ENCODE results near the gene LRFN2. TPM values are rescaled to one million over a fixed set of nuclear protein-coding genes. Genes with fewer than 3 reads are reported as not detected.

Gene LRFN2
- total and polyA plus RNA-seq, 2 experiments from 2014 or later: 0.29 to 2.5 TPM

GRCh38 chr6:40606981-40607380 lies 19.8 kb upstream of the LRFN2 start:
- no peak for DNase-seq (ENCODE audit: low spot score)
- Histone ChIP-seq H3K4me3 (no peak overlapping the region), H3K4me2 (no peak overlapping the region), H3K27me3 (ENCODE audit: insufficient read depth) (no peaks in the 10 kb centered on the region), H4K20me1 (replicated peaks; ENCODE audit: insufficient read depth) (no peaks in the 10 kb centered on the region), H3K79me2 (replicated peaks; ENCODE audit: insufficient read depth) (no peaks in the 10 kb centered on the region), H2AFZ (no peak overlapping the region), H3K9me2 (ENCODE audit: insufficient read depth) (no peaks in the 10 kb centered on the region), H3K4me1 (ENCODE audit: insufficient read depth) (no peaks in the 10 kb centered on the region), H3K36me3 (ENCODE audit: insufficient read depth) (no peaks in the 10 kb centered on the region), H3K27ac (ENCODE audit: low read depth) (no peak overlapping the region), H3F3A (replicated peaks; ENCODE audit: low read depth) (no peaks in the 10 kb centered on the region)
- H3K9me3 Mint-ChIP-seq: no peaks in the 10 kb centered on the region
- no peak for TF ChIP-seq CTCF (conservative IDR thresholded peaks at IDR 0.05; ENCODE audit: low read depth in 2 of 2)
- TF ChIP-seq JUNB (IDR thresholded peaks at IDR 0.05; ENCODE audit: unreplicated experiment): no peak
- no peak for TF ChIP-seq ZNF331 (CRISPR knock-in tag; IDR thresholded peaks at IDR 0.05; ENCODE audit: low read depth)
- no peak for TF ChIP-seq EZH2phosphoT487 (IDR thresholded peaks at IDR 0.05; ENCODE audit: unreplicated experiment)
- no peak for TF ChIP-seq ETS1 (IDR thresholded peaks at IDR 0.05)
- no peak overlapping the region for H3K27ac Mint-ChIP-seq
- ATAC-seq: no peak
- no peaks in the 10 kb centered on the region for H3K27me3 Mint-ChIP-seq (ENCODE audit: insufficient read depth, low read depth, poor library complexity)
- no peak overlapping the region for H3K4me3 Mint-ChIP-seq
- H3K4me1 Mint-ChIP-seq: no peaks in the 10 kb centered on the region; the same call in 1 of the 3 replicates
- no peaks in the 10 kb centered on the region for H3K36me3 Mint-ChIP-seq (ENCODE audit: low read depth)

- no peak for TF ChIP-seq ETS1 (IDR thresholded peaks at IDR 0.05)
- no peak for TF ChIP-seq STAT1 (IDR thresholded peaks at IDR 0.05; ENCODE audit: unreplicated experiment)
- Histone ChIP-seq H3F3A (replicated peaks; ENCODE audit: low read depth) (no peaks in the 10 kb centered on the region), H4K20me1 (replicated peaks; ENCODE audit: insufficient read depth) (no peaks in the 10 kb centered on the region), H2AFZ (no peak overlapping the region), H3K27me3 (ENCODE audit: insufficient read depth) (no peaks in the 10 kb centered on the region), H3K4me2 (no peak overlapping the region), H3K79me2 (replicated peaks; ENCODE audit: insufficient read depth) (no peaks in the 10 kb centered on the region), H3K4me1 (ENCODE audit: insufficient read depth) (no peaks in the 10 kb centered on the region), H3K36me3 (ENCODE audit: insufficient read depth) (no peaks in the 10 kb centered on the region), H3K27ac (ENCODE audit: low read depth) (no peak overlapping the region), H3K9me2 (ENCODE audit: insufficient read depth) (peaks cover 2% of the 10 kb centered on the region; the same call in 1 of the 2 replicates), H3K4me3 (no peak overlapping the region)
- no peaks in the 10 kb centered on the region; the same call in 1 of the 3 replicates for H3K4me1 Mint-ChIP-seq
- no peak for DNase-seq (ENCODE audit: low spot score)
- ATAC-seq: no peak
- no peaks in the 10 kb centered on the region for H3K36me3 Mint-ChIP-seq (ENCODE audit: low read depth)
- H3K27me3 Mint-ChIP-seq (ENCODE audit: insufficient read depth, low read depth, poor library complexity): no peaks in the 10 kb centered on the region
- H3K4me3 Mint-ChIP-seq: no peak overlapping the region
- no peak overlapping the region for H3K27ac Mint-ChIP-seq
- no peaks in the 10 kb centered on the region for H3K9me3 Mint-ChIP-seq
Observed at GRCh38 chr6:40606526-40606925, 19.4 kb upstream of the LRFN2 start.

- H3K4me3 Mint-ChIP-seq: no peak overlapping the region
- no peaks in the 10 kb centered on the region for H3K79me2 ChIP-seq (replicated peaks; ENCODE audit: insufficient read depth)
- no peak overlapping the region for H3K4me2 ChIP-seq
- no peaks in the 10 kb centered on the region; the same call in 1 of the 3 replicates for H3K4me1 Mint-ChIP-seq
- no peaks in the 10 kb centered on the region for H4K20me1 ChIP-seq (replicated peaks; ENCODE audit: insufficient read depth)
- no peaks in the 10 kb centered on the region for H3K36me3 ChIP-seq (ENCODE audit: insufficient read depth)
- H3K36me3 Mint-ChIP-seq (ENCODE audit: low read depth): no peaks in the 10 kb centered on the region
- DNase-seq (ENCODE audit: low spot score): no peak
- H3K27ac Mint-ChIP-seq: no peak overlapping the region
- H3K27me3 ChIP-seq (ENCODE audit: insufficient read depth): no peaks in the 10 kb centered on the region
- H3K9me2 ChIP-seq (ENCODE audit: insufficient read depth): peaks cover 7% of the 10 kb centered on the region; the same call in 1 of the 2 replicates
- no peaks in the 10 kb centered on the region for H3F3A ChIP-seq (replicated peaks; ENCODE audit: low read depth)
- no peak overlapping the region for H3K4me3 ChIP-seq
- H3K27me3 Mint-ChIP-seq (ENCODE audit: insufficient read depth, low read depth, poor library complexity): no peaks in the 10 kb centered on the region
- H2AFZ ChIP-seq: no peak overlapping the region
- H3K4me1 ChIP-seq (ENCODE audit: insufficient read depth): no peaks in the 10 kb centered on the region
- H3K27ac ChIP-seq (ENCODE audit: low read depth): no peak overlapping the region
- ATAC-seq: no peak
- no peaks in the 10 kb centered on the region for H3K9me3 Mint-ChIP-seq
- no peak for TF ChIP-seq EZH2phosphoT487 (IDR thresholded peaks at IDR 0.05; ENCODE audit: unreplicated experiment)
- TF ChIP-seq REST (IDR thresholded peaks at IDR 0.05; ENCODE audit: unreplicated experiment): no peak
- no peak for TF ChIP-seq POLR2AphosphoS5 (IDR thresholded peaks at IDR 0.05; ENCODE audit: low read depth)
- no peak for TF ChIP-seq ZNF114 (CRISPR knock-in tag; IDR thresholded peaks at IDR 0.05)
- no peak for TF ChIP-seq NANOG (IDR thresholded peaks at IDR 0.05; ENCODE audit: borderline replicate concordance)
- TF ChIP-seq EZH2 (IDR thresholded peaks at IDR 0.05; ENCODE audit: low read depth, unreplicated experiment): no peak
Observed at GRCh38 chr6:40604082-40604481, 16.9 kb upstream of the LRFN2 start.

Measured in GM23338 (cell line).